OCI-LY3 (cell line): ENCODE data around the gene GALNT10.

Experiments
- CTCF ChIP-seq: fragments of 200-600, 300-600 bp; sonication (generic); IDR thresholded peaks from 2 replicates; pipeline ENCODE4 v1.5.1; 2014; ENCODE audit warnings: antibody characterized with exemption, low read length, low read depth
- EZH2phosphoT487 ChIP-seq: fragments of 200-600 bp; shearing (Covaris generic); IDR thresholded peaks from 2 replicates; pipeline ENCODE4 v1.6.1; 2018; ENCODE audit warnings: antibody characterized with exemption, mixed run types, low read depth

DNA sequence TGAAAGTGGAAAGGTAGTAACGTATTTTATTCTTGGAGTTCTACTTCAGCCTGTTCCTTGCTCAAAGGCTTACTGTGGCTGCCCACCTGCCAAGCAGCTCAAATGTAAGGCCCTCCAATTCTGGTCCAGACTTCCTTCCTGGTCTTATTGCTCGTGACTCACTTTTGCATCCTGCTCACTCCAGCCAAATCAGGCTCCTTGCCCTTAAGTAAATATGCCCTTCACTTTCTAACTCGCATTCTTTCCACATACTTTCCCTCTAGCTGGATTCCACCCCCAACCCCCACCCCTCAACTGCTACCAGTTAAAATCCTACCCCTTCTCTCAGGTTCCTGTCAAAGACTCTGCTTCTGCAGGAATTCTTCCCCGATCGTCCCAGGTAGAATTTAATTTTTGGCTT, 96.6 kb downstream of the GALNT10 start:
- TF ChIP-seq CTCF = no peak
- TF ChIP-seq EZH2phosphoT487 = no peak
